ENCODE results near the gene DNAI2.

Gene DNAI2

DNA sequence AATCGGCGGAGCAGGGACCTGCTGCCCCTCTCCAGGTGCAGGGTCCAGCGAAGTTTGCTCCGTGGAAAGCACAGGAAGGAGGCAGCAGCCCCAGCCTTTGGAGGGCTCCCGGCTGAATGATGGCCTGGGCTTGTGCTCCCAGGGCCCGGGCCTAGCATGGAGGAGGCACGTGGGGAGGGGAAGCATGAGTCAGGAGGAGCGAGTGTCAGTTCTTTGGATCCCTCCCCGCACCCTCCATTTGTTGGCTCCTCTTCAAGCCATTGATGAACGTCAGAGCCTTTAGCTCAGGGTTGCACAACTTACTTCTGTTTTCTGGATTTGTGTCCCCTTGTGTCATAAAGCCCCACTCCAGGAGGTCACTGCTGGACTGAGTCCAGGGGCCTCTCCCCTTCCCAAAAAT, 34.9 kb upstream of the DNAI2 start:
- H3K27me3 ChIP-seq (ENCODE audit: insufficient read depth, low read length, poor library complexity, severe bottlenecking), result no peaks in the 10 kb centered on the region
- H3K79me2 ChIP-seq (ENCODE audit: insufficient read depth, low read length), result no peaks in the 10 kb centered on the region
- H3K9me2 ChIP-seq (replicated peaks; ENCODE audit: low read depth, low read length), result no peaks in the 10 kb centered on the region
- no peak overlapping the region for H2AFZ ChIP-seq (ENCODE audit: low read length)
- H3K9me3 ChIP-seq (ENCODE audit: insufficient read depth, low read depth, low read length), result no peaks in the 10 kb centered on the region
- H3K4me2 ChIP-seq (ENCODE audit: low read depth, low read length, poor library complexity, severe bottlenecking), result no peak overlapping the region
- H3K4me3 ChIP-seq (ENCODE audit: low read length, poor library complexity, severe bottlenecking), result no peak overlapping the region
- H3K36me3 ChIP-seq (ENCODE audit: insufficient read depth, low read length), result no peaks in the 10 kb centered on the region
- H3F3A ChIP-seq (ENCODE audit: low read depth), result no peaks in the 10 kb centered on the region
- TF ChIP-seq, protein P1, sequence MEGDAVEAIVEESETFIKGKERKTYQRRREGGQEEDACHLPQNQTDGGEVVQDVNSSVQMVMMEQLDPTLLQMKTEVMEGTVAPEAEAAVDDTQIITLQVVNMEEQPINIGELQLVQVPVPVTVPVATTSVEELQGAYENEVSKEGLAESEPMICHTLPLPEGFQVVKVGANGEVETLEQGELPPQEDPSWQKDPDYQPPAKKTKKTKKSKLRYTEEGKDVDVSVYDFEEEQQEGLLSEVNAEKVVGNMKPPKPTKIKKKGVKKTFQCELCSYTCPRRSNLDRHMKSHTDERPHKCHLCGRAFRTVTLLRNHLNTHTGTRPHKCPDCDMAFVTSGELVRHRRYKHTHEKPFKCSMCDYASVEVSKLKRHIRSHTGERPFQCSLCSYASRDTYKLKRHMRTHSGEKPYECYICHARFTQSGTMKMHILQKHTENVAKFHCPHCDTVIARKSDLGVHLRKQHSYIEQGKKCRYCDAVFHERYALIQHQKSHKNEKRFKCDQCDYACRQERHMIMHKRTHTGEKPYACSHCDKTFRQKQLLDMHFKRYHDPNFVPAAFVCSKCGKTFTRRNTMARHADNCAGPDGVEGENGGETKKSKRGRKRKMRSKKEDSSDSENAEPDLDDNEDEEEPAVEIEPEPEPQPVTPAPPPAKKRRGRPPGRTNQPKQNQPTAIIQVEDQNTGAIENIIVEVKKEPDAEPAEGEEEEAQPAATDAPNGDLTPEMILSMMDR (conservative IDR thresholded peaks at IDR 0.05; ENCODE audit: low read length), result no peak
- TF ChIP-seq EZH2phosphoT487 (IDR thresholded peaks at IDR 0.05; ENCODE audit: borderline replicate concordance), result no peak
- no peak overlapping the region for H3K9ac ChIP-seq (ENCODE audit: low read depth, low read length, poor library complexity, severe bottlenecking)
- no peaks in the 10 kb centered on the region for H4K20me1 ChIP-seq (ENCODE audit: insufficient read depth, low read length, poor library complexity, severe bottlenecking)
- no peaks in the 10 kb centered on the region for H3K4me1 ChIP-seq (ENCODE audit: insufficient read depth, low read length, poor library complexity, severe bottlenecking)

DNA sequence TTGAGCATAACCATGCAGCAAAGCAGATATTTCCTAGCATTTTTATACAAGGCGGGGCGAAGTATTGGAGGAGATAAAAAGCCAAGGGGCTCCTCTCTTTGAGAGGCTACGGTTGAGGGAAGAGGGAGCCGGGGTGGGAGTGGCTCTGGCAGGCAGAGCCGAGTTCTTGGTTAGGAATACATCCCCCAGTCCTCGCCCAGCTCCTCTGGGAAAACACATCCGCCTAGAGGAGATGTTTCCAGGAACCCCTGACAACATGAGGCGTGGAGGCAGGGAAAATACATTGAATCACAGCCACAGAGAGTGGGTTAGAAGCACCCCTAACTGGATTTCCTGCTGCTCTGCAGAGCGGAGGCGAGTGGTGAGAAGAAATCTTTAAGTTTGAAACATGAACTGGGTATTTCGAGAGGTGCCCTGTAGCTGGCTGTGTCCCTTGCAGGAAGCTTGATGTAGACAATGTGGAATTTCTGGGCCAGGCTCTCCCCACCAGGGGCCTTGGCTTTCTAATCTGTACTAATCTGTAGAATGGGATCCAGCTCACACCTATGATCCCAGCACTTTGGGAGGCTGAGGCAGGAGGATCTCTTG, 33.3 kb upstream of the DNAI2 start:
- Histone ChIP-seq H3K9ac (ENCODE audit: low read depth, low read length, poor library complexity, severe bottlenecking) (no peak overlapping the region), H3K79me2 (ENCODE audit: insufficient read depth, low read length) (no peaks in the 10 kb centered on the region), H3K9me3 (ENCODE audit: insufficient read depth, low read depth, low read length) (no peaks in the 10 kb centered on the region), H3F3A (ENCODE audit: low read depth) (no peaks in the 10 kb centered on the region), H4K20me1 (ENCODE audit: insufficient read depth, low read length, poor library complexity, severe bottlenecking) (no peaks in the 10 kb centered on the region), H2AFZ (ENCODE audit: low read length) (no peak overlapping the region), H3K27me3 (ENCODE audit: insufficient read depth, low read length, poor library complexity, severe bottlenecking) (no peaks in the 10 kb centered on the region), H3K4me2 (ENCODE audit: low read depth, low read length, poor library complexity, severe bottlenecking) (no peak overlapping the region), H3K4me1 (ENCODE audit: insufficient read depth, low read length, poor library complexity, severe bottlenecking) (no peaks in the 10 kb centered on the region), H3K36me3 (ENCODE audit: insufficient read depth, low read length) (no peaks in the 10 kb centered on the region), H3K9me2 (replicated peaks; ENCODE audit: low read depth, low read length) (no peaks in the 10 kb centered on the region), H3K4me3 (ENCODE audit: low read length, poor library complexity, severe bottlenecking) (no peak overlapping the region)
- no peak for TF ChIP-seq EZH2phosphoT487 (IDR thresholded peaks at IDR 0.05; ENCODE audit: borderline replicate concordance)
- TF ChIP-seq, protein P1 (conservative IDR thresholded peaks at IDR 0.05; ENCODE audit: low read length), result no peak

- Histone ChIP-seq H3K9me2 (replicated peaks; ENCODE audit: low read depth, low read length) (no peaks in the 10 kb centered on the region), H3K79me2 (ENCODE audit: insufficient read depth, low read length) (no peaks in the 10 kb centered on the region)
These were observed 32.6 kb upstream of the DNAI2 start for GRCh38 chr17:74241431-74241830.

More at GRCh38 chr17:74241431-74241830, 32.6 kb upstream of the DNAI2 start:
- H3K27me3 ChIP-seq (ENCODE audit: insufficient read depth, low read length, poor library complexity, severe bottlenecking), result no peaks in the 10 kb centered on the region
- no peak overlapping the region for H3K4me2 ChIP-seq (ENCODE audit: low read depth, low read length, poor library complexity, severe bottlenecking)
- no peak for TF ChIP-seq EZH2phosphoT487 (IDR thresholded peaks at IDR 0.05; ENCODE audit: borderline replicate concordance)
- TF ChIP-seq, protein P1 (conservative IDR thresholded peaks at IDR 0.05; ENCODE audit: low read length), result no peak
- H3K9ac ChIP-seq (ENCODE audit: low read depth, low read length, poor library complexity, severe bottlenecking), result no peak overlapping the region
- no peaks in the 10 kb centered on the region for H3F3A ChIP-seq (ENCODE audit: low read depth)
- H2AFZ ChIP-seq (ENCODE audit: low read length), result no peak overlapping the region
- no peaks in the 10 kb centered on the region for H3K36me3 ChIP-seq (ENCODE audit: insufficient read depth, low read length)
- no peak overlapping the region for H3K4me3 ChIP-seq (ENCODE audit: low read length, poor library complexity, severe bottlenecking)
- H3K4me1 ChIP-seq (ENCODE audit: insufficient read depth, low read length, poor library complexity, severe bottlenecking), result no peaks in the 10 kb centered on the region
- no peaks in the 10 kb centered on the region for H4K20me1 ChIP-seq (ENCODE audit: insufficient read depth, low read length, poor library complexity, severe bottlenecking)
- no peaks in the 10 kb centered on the region for H3K9me3 ChIP-seq (ENCODE audit: insufficient read depth, low read depth, low read length)

Measured in Loucy (cell line).